IMR-90 (cell line): ENCODE data around the gene KCTD12. TPM values are rescaled to one million over a fixed set of nuclear protein-coding genes. Genes with fewer than 3 reads are reported as not detected.
A peak's percentile ranks its signal among the peaks of the same experiment; 100 is the strongest.

ENCODE experiments used
- ATAC-seq: fragments of 200-7000 bp; cut with Tn5 transposase; 2 replicates; pipeline ENCODE4 v1.9.1; 2020; ENCODE audit warnings: low read depth, mild to moderate bottlenecking, moderate library complexity
- BruUV-seq: library from RNA; stranded (reverse); fragments of 400-500 nt; replicated peaks from 2 replicates; lab custom pipeline; 2021; lab: Mats Ljungman, UMichigan
- CTCF ChIA-PET: fragments of 300-600 bp; formaldehyde crosslinking; extraction: SDS; loops from one replicate; lab custom pipeline; 2021; ENCODE audit warnings: antibody characterized with exemption; lab: Yijun Ruan, JAX
- POLR2A ChIA-PET: fragments of 300-600 bp; sonication (Branson Sonifier 250); formaldehyde crosslinking; loops from one replicate; lab custom pipeline; 2022; ENCODE audit warnings: antibody characterized with exemption; ENCODE audit not compliant: unreplicated experiment; lab: Charles Lee
- DNase-seq: peaks from one replicate; pipeline ENCODE4 v3.0.0; 2013
- H2AFZ ChIP-seq: replicated peaks from 2 replicates; pipeline ENCODE3; 2013; ENCODE audit warnings: low read length, mild to moderate bottlenecking; ENCODE audit not compliant: poor library complexity
- H2AK5ac ChIP-seq: 2 replicates; pipeline ENCODE4 v1.6.1; 2013; ENCODE audit warnings: low read depth, low read length, inconsistent platforms
- H2AK9ac ChIP-seq: replicated peaks from 2 replicates; pipeline ENCODE3; 2013; ENCODE audit warnings: mild to moderate bottlenecking, low read depth, low read length, moderate library complexity; ENCODE audit not compliant: poor library complexity
- H2BK120ac ChIP-seq: 2 replicates; pipeline ENCODE4 v1.6.1; 2013; ENCODE audit warnings: low read depth, low read length, inconsistent platforms
- H2BK15ac ChIP-seq: 3 replicates; pipeline ENCODE4 v1.6.1; 2013; ENCODE audit warnings: low read depth, low read length, inconsistent platforms
- H2BK20ac ChIP-seq: 2 replicates; pipeline ENCODE4 v1.6.1; 2013; ENCODE audit warnings: low read depth, mild to moderate bottlenecking, inconsistent platforms, low read length, moderate library complexity
- H2BK5ac ChIP-seq: 2 replicates; pipeline ENCODE4 v1.6.1; 2013; ENCODE audit warnings: mild to moderate bottlenecking, low read depth, low read length, inconsistent platforms; ENCODE audit not compliant: poor library complexity, severe bottlenecking
- H3K14ac ChIP-seq: replicated peaks from 2 replicates; pipeline ENCODE4 v1.6.1; 2013; ENCODE audit warnings: low read depth, low read length, inconsistent platforms
- H3K18ac ChIP-seq: 2 replicates; pipeline ENCODE4 v1.6.1; 2013; ENCODE audit warnings: low read depth, low read length, control low read depth
- H3K23ac ChIP-seq: 2 replicates; pipeline ENCODE4 v1.6.1; 2013; ENCODE audit warnings: low read depth, low read length, inconsistent platforms
- H3K27ac ChIP-seq: 2 replicates; pipeline ENCODE4 v1.5.1; 2013; ENCODE audit warnings: mild to moderate bottlenecking, control low read depth, low read length; ENCODE audit not compliant: insufficient read depth
- H3K27me3 ChIP-seq: 2 replicates; pipeline ENCODE4 v1.6.1; 2013; ENCODE audit warnings: low read length; ENCODE audit not compliant: control insufficient read depth, insufficient read depth
- H3K36me3 ChIP-seq: 2 replicates; pipeline ENCODE4 v1.6.1; 2013; ENCODE audit warnings: low read length, mixed read lengths; ENCODE audit not compliant: control insufficient read depth, insufficient read depth
- H3K4ac ChIP-seq: 2 replicates; pipeline ENCODE4 v1.6.1; 2013; ENCODE audit warnings: low read depth, low read length, inconsistent platforms
- H3K4me1 ChIP-seq: 2 replicates; pipeline ENCODE4 v1.6.1; 2013; ENCODE audit warnings: low read length, mixed read lengths; ENCODE audit not compliant: control insufficient read depth, insufficient read depth
- H3K4me2 ChIP-seq: 2 replicates; pipeline ENCODE4 v1.6.1; 2013; ENCODE audit warnings: low read depth, mild to moderate bottlenecking, control low read depth, low read length, moderate library complexity
- H3K4me3 ChIP-seq: 2 replicates; pipeline ENCODE4 v1.5.1; 2013; ENCODE audit warnings: low read depth, mild to moderate bottlenecking, control low read depth, low read length, moderate library complexity; ENCODE audit not compliant: insufficient read depth
- H3K56ac ChIP-seq: 2 replicates; pipeline ENCODE4 v1.6.1; 2013; ENCODE audit warnings: low read length, inconsistent platforms; ENCODE audit not compliant: insufficient read depth; ENCODE audit errors: extremely low read depth
- H3K79me1 ChIP-seq, 2 experiments: 2 replicates each; pipeline ENCODE4 v1.6.1; 2013; ENCODE audit warnings: low read length in 2 of 2, inconsistent platforms in 1 of 2, low read depth in 1 of 2
- H3K9ac ChIP-seq: 2 replicates; pipeline ENCODE4 v1.6.1; 2013; ENCODE audit warnings: low read depth, low read length, control low read depth
- H3K9me1 ChIP-seq: 2 replicates; pipeline ENCODE4 v1.6.1; 2013; ENCODE audit warnings: low read length, inconsistent platforms; ENCODE audit not compliant: insufficient read depth
- H3K9me3 ChIP-seq: 2 replicates; pipeline ENCODE4 v1.6.1; 2013; ENCODE audit warnings: low read length; ENCODE audit not compliant: control insufficient read depth, insufficient read depth
- H4K20me1 ChIP-seq: 2 replicates; pipeline ENCODE4 v1.6.1; 2013; ENCODE audit warnings: low read length, inconsistent platforms; ENCODE audit not compliant: insufficient read depth
- H4K5ac ChIP-seq: 2 replicates; pipeline ENCODE4 v1.6.1; 2013; ENCODE audit warnings: mild to moderate bottlenecking, low read depth, low read length, control low read depth
- H4K8ac ChIP-seq, 2 experiments: 2 replicates each; pipeline ENCODE4 v1.6.1; 2013; ENCODE audit warnings: low read depth in 2 of 2, low read length in 2 of 2, control low read depth in 1 of 2, inconsistent platforms in 1 of 2
- H4K91ac ChIP-seq: 2 replicates; pipeline ENCODE4 v1.6.1; 2013; ENCODE audit warnings: low read depth, low read length, inconsistent platforms; ENCODE audit not compliant: insufficient read depth
- CHD1 ChIP-seq: IDR thresholded peaks from 2 replicates; pipeline ENCODE4 v1.6.1; 2012; ENCODE audit warnings: low read depth, low read length, improper control_type of control experiment
- MAFK ChIP-seq: IDR thresholded peaks from 2 replicates; pipeline ENCODE4 v1.6.1; 2012; ENCODE audit warnings: low read depth, low read length, improper control_type of control experiment
- WGBS, 2 experiments: methylation state at CpG; one replicate each; pipeline versions ENCODE4 v1.1.5 to v1.1.7; 2013; ENCODE audit warnings: missing lambda C conversion rate in 2 of 2; ENCODE audit not compliant: insufficient read length in 1 of 2; ENCODE audit errors: extremely low coverage in 2 of 2; 5-methylcytosine and 5-hydroxymethylcytosine counted together
- dilution Hi-C: fragments of 300-500 bp; cut with HindIII; formaldehyde crosslinking; loops from one replicate; pipeline ENCODE4 v1.14.3; 2018; ENCODE audit warnings: low sequenced_read_pairs; ENCODE audit not compliant: unreplicated experiment
- in situ Hi-C: fragments of 300-500 bp; cut with MboI; formaldehyde crosslinking; loops from 3 replicates; pipeline ENCODE4 v1.14.3; 2019; ENCODE audit warnings: low sequenced_read_pairs, inconsistent platforms, mixed read lengths
- intact Hi-C: fragments of 100-400 bp; cut with micrococcal nuclease; formaldehyde crosslinking; loops from 2 replicates; pipeline ENCODE4 v1.10.0; 2022
- polyA plus RNA-seq, 3 experiments: library from polyadenylated mRNA; depleted of rRNA; stranded (reverse); fragments of >200 nt; gene quantifications; 2 replicates each; pipeline ENCODE4 v1.2.3, GENCODE V29; 2012; ENCODE audit warnings: low replicate concordance in 1 of 3
- total RNA-seq: library from RNA; depleted of rRNA; stranded (reverse); fragments of >200 nt; gene quantifications from 2 replicates; pipeline ENCODE4 v1.2.3, GENCODE V29; 2012
- TF ChIP-seq, protein P1 (sequence below): conservative IDR thresholded peaks from 2 replicates; pipeline ENCODE4 v1.5.1; 2012; ENCODE audit warnings: mild to moderate bottlenecking, low read depth, low read length, improper control_type of control experiment

The KCTD12 gene
- total and polyA plus RNA-seq, 2 of the 4 experiments (the other 2 are of a cell fraction) = 1.8 to 1.9 TPM

DNA sequence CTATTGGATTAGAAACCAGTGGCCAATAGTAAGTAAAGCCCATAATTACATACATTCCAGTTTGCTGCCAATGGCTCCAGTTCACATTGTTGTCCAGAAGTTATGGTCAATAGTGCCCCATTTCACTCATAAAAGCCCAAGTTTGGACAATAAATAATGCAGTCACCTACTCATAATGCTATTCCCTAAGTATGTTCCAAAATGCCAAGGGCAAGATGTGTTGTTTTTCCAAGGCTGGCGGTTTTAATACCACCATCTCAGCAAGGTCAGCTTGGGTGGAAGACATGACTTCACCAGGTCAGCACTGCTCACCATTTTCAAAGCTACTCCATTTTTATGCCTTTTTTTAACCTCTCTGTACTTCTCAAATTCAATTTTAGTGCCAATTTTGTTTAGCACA lies 32.7 kb downstream of the KCTD12 start:
- Histone ChIP-seq H3K36me3 (no peaks in the 10 kb centered on the region), H4K91ac (no peak overlapping the region), H3K4me3 (no peak overlapping the region), H3K27ac (no peak overlapping the region), H2AK9ac (no peak overlapping the region), H3K9ac (no peak overlapping the region), H4K20me1 (no peaks in the 10 kb centered on the region), H3K4ac (no peak overlapping the region), H3K27me3 (no peaks in the 10 kb centered on the region), H3K4me2 (no peak overlapping the region), H3K18ac (no peak overlapping the region), H3K23ac (no peak overlapping the region), H3K9me1 (no peaks in the 10 kb centered on the region; the same call in none of the 2 replicates), H3K14ac (0 out of 2 replicates have a peak overlapping the region, but pooled peaks have one; percentile 45), H2AFZ (no peak overlapping the region), H3K79me1 (no peaks in the 10 kb centered on the region), H2BK5ac (no peak overlapping the region), H3K56ac (no peak overlapping the region), H2AK5ac (0 out of 2 replicates have a peak overlapping the region, but pooled peaks have one; percentile 57), H3K9me3 (no peaks in the 10 kb centered on the region), H3K4me1 (peaks cover 3% of the 10 kb centered on the region), H4K5ac (no peak overlapping the region), H2BK15ac (no peak overlapping the region), H2BK20ac (peak overlapping the region; percentile 25; the same call in 1 of the 2 replicates), H4K8ac (no peak overlapping the region), H2BK120ac (no peak overlapping the region)
- no TSS peak for BruUV-seq
- WGBS, 2 experiments = no CpG with 5 or more reads among the region's 1 CpG
- ChIA-PET POLR2A (no interaction called here), CTCF (no interaction called here)
- ATAC-seq (no peak), DNase-seq (no peak)
- in situ Hi-C loops = no loop called here
- TF ChIP-seq, protein P1, sequence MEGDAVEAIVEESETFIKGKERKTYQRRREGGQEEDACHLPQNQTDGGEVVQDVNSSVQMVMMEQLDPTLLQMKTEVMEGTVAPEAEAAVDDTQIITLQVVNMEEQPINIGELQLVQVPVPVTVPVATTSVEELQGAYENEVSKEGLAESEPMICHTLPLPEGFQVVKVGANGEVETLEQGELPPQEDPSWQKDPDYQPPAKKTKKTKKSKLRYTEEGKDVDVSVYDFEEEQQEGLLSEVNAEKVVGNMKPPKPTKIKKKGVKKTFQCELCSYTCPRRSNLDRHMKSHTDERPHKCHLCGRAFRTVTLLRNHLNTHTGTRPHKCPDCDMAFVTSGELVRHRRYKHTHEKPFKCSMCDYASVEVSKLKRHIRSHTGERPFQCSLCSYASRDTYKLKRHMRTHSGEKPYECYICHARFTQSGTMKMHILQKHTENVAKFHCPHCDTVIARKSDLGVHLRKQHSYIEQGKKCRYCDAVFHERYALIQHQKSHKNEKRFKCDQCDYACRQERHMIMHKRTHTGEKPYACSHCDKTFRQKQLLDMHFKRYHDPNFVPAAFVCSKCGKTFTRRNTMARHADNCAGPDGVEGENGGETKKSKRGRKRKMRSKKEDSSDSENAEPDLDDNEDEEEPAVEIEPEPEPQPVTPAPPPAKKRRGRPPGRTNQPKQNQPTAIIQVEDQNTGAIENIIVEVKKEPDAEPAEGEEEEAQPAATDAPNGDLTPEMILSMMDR = no peak
- no peak for TF ChIP-seq CHD1
- no peak for TF ChIP-seq MAFK
- intact Hi-C loops = no loop called here
- dilution Hi-C loops = no loop called here
